Epithelial cell of proximal tubule (primary cell): Measurements from ENCODE around the gene CXCR6. TPM values are rescaled to one million over a fixed set of nuclear protein-coding genes. Genes with fewer than 3 reads are reported as not detected.

Experiments used
- DNase-seq: peaks from one replicate; pipeline ENCODE4 v3.0.0-alpha.2; 2011; ENCODE audit warnings: low read depth
- H3K4me3 ChIP-seq: 2 replicates; pipeline ENCODE4 v1.5.1; 2011; ENCODE audit warnings: low read depth, mild to moderate bottlenecking, low read length
- CTCF ChIP-seq: conservative IDR thresholded peaks from 2 replicates; pipeline ENCODE4 v1.5.1; 2012; ENCODE audit warnings: low read depth, mild to moderate bottlenecking, low read length
- total RNA-seq: library from RNA; depleted of rRNA; stranded (reverse); fragments of >200 nt; gene quantifications from 2 replicates; pipeline ENCODE4 v1.2.3, GENCODE V29; 2015

Gene CXCR6
- total RNA-seq, 1 donor from 2014 or later, result not detected

GRCh38 chr3:45947361-45947760 is 4.1 kb downstream of the CXCR6 start:
- DNase-seq, result no peak
- no peak overlapping the region for H3K4me3 ChIP-seq
- TF ChIP-seq CTCF, result no peak

GRCh38 chr3:45948311-45948781 is 5.1 kb downstream of the CXCR6 start:
- H3K4me3 ChIP-seq, result no peak overlapping the region
- DNase-seq, result no peak
- TF ChIP-seq CTCF, result no peak

GRCh38 chr3:45948881-45949280 is 5.6 kb downstream of the CXCR6 start:
- H3K4me3 ChIP-seq, result no peak overlapping the region
- DNase-seq, result no peak
- no peak for TF ChIP-seq CTCF

- no peak for TF ChIP-seq CTCF
- H3K4me3 ChIP-seq, result no peak overlapping the region
- DNase-seq, result no peak
Measured at GRCh38 chr3:45949432-45949831, 6.2 kb downstream of the CXCR6 start.

GRCh38 chr3:45950131-45950530 is 6.9 kb downstream of the CXCR6 start:
- H3K4me3 ChIP-seq, result no peak overlapping the region
- no peak for DNase-seq
- no peak for TF ChIP-seq CTCF

GRCh38 chr3:45950686-45951600 is 7.7 kb downstream of the CXCR6 start:
- no peak overlapping the region for H3K4me3 ChIP-seq
- TF ChIP-seq CTCF, result no peak
- DNase-seq, result no peak

GRCh38 chr3:45951946-45952345 is 8.7 kb downstream of the CXCR6 start:
- TF ChIP-seq CTCF, result no peak
- no peak for DNase-seq

More at GRCh38 chr3:45951946-45952345, 8.7 kb downstream of the CXCR6 start:
- no peak overlapping the region for H3K4me3 ChIP-seq
